GM21717 (cell line): Measurements from ENCODE around the gene ANKRD31.
"Not testable (repeated sequence)": the region's sequence is repeated elsewhere in the genome, so short reads cannot be mapped to it uniquely, and the experiment has no call there.

Experiments used
- ATAC-seq: cut with Tn5 transposase; IDR thresholded peaks from one replicate; pipeline ENCODE4 v1.9.1; 2021; ENCODE audit warnings: mild to moderate bottlenecking, moderate library complexity; ENCODE audit not compliant: unreplicated experiment

The ANKRD31 gene

GRCh38 chr5:75235711-75236110, 967 bp downstream of the ANKRD31 start:
- ATAC-seq, result no peak

GRCh38 chr5:75234251-75234650, 2.4 kb downstream of the ANKRD31 start:
- ATAC-seq, result no peak

- ATAC-seq, result no peak
Measured at GRCh38 chr5:75226916-75227315, 9.8 kb downstream of the ANKRD31 start.

- no peak for ATAC-seq
Measured at GRCh38 chr5:75225506-75225905, 11.2 kb downstream of the ANKRD31 start.

- not testable (repeated sequence) for ATAC-seq
Measured at GRCh38 chr5:75220787-75221186, 15.9 kb downstream of the ANKRD31 start.

- no peak for ATAC-seq
Measured at GRCh38 chr5:75214928-75215327, 21.8 kb downstream of the ANKRD31 start.

GRCh38 chr5:75214409-75214808, 22.3 kb downstream of the ANKRD31 start:
- no peak for ATAC-seq

GRCh38 chr5:75203604-75204003, 33.1 kb downstream of the ANKRD31 start:
- no peak for ATAC-seq

- ATAC-seq, result no peak
Measured at GRCh38 chr5:75202935-75203334, 33.7 kb downstream of the ANKRD31 start.

- no peak for ATAC-seq
Measured at GRCh38 chr5:75200776-75201175, 35.9 kb downstream of the ANKRD31 start.

- no peak for ATAC-seq
Measured at GRCh38 chr5:75199946-75200345, 36.7 kb downstream of the ANKRD31 start.

- ATAC-seq, result no peak
Measured at GRCh38 chr5:75199071-75199470, 37.6 kb downstream of the ANKRD31 start.

GRCh38 chr5:75197745-75198144, 38.9 kb downstream of the ANKRD31 start:
- ATAC-seq, result no peak

GRCh38 chr5:75192804-75193203, 43.9 kb downstream of the ANKRD31 start:
- ATAC-seq, result no peak

- ATAC-seq, result no peak
Measured at GRCh38 chr5:75192264-75192663, 44.4 kb downstream of the ANKRD31 start.

- no peak for ATAC-seq
Measured at GRCh38 chr5:75190227-75190626, 46.5 kb downstream of the ANKRD31 start.

- ATAC-seq, result no peak
Measured at GRCh38 chr5:75189353-75189752, 47.3 kb downstream of the ANKRD31 start.

GRCh38 chr5:75185763-75186162, 50.9 kb downstream of the ANKRD31 start:
- ATAC-seq, result no peak

- not testable (repeated sequence) for ATAC-seq
Measured at GRCh38 chr5:75176009-75176408, 60.7 kb downstream of the ANKRD31 start.

- ATAC-seq, result not testable (repeated sequence)
Measured at GRCh38 chr5:75174872-75175271, 61.8 kb downstream of the ANKRD31 start.

- ATAC-seq, result no peak
Measured at GRCh38 chr5:75169516-75169915, 67.2 kb downstream of the ANKRD31 start.

- no peak for ATAC-seq
Measured at GRCh38 chr5:75168026-75168735, 68.5 kb downstream of the ANKRD31 start.

GRCh38 chr5:75167345-75167744, 69.3 kb downstream of the ANKRD31 start:
- ATAC-seq, result no peak
